MCF 10A (cell line): Measurements from ENCODE around the gene HYPK. TPM values are rescaled to one million over a fixed set of nuclear protein-coding genes. Genes with fewer than 3 reads are reported as not detected.
"Not testable (repeated sequence)": the region's sequence is repeated elsewhere in the genome, so short reads cannot be mapped to it uniquely, and the experiment has no call there.

Experiments
- BruUV-seq: library from RNA; stranded (reverse); fragments of 400-500 nt; replicated peaks from 2 replicates; lab custom pipeline; 2021; lab: Mats Ljungman, UMichigan
- CTCF ChIA-PET: fragments of 300-600 bp; sonication (Branson Sonifier 250); formaldehyde crosslinking; extraction: SDS; loops from one replicate; lab custom pipeline; 2021; ENCODE audit warnings: antibody characterized with exemption, inconsistent platforms; lab: Yijun Ruan, JAX
- POLR2A ChIA-PET: fragments of 300-600, 350-650 bp; sonication (Branson Sonifier 250); formaldehyde crosslinking; extraction: SDS; loops from one replicate; lab custom pipeline; 2020; ENCODE audit warnings: antibody characterized with exemption, inconsistent platforms; lab: Yijun Ruan, JAX
- DNase-seq: peaks from one replicate; pipeline ENCODE4 v3.0.0-alpha.2; 2018; ENCODE audit not compliant: unreplicated experiment
- H3K27ac Mint-ChIP-seq: one replicate; pipeline ENCODE4 v1.8.0; 2022; ENCODE audit warnings: mild to moderate bottlenecking, low read depth, mixed read lengths; ENCODE audit not compliant: unreplicated experiment
- H3K27me3 Mint-ChIP-seq: one replicate; pipeline ENCODE4 v1.8.0; 2022; ENCODE audit warnings: mixed read lengths; ENCODE audit not compliant: insufficient read depth, unreplicated experiment
- H3K36me3 Mint-ChIP-seq: one replicate; pipeline ENCODE4 v1.8.0; 2022; ENCODE audit warnings: mild to moderate bottlenecking, moderate library complexity, mixed read lengths; ENCODE audit not compliant: insufficient read depth, unreplicated experiment
- H3K4me1 Mint-ChIP-seq: one replicate; pipeline ENCODE4 v1.8.0; 2022; ENCODE audit warnings: mixed read lengths; ENCODE audit not compliant: insufficient read depth, unreplicated experiment
- H3K4me3 Mint-ChIP-seq: one replicate; pipeline ENCODE4 v1.8.0; 2022; ENCODE audit warnings: mild to moderate bottlenecking, moderate library complexity, mixed read lengths; ENCODE audit not compliant: unreplicated experiment
- H3K9me3 Mint-ChIP-seq: one replicate; pipeline ENCODE4 v1.8.0; 2022; ENCODE audit warnings: mixed read lengths; ENCODE audit not compliant: unreplicated experiment
- intact Hi-C: fragments of 100-400 bp; cut with micrococcal nuclease; formaldehyde crosslinking; loops from 2 replicates; pipeline ENCODE4 v1.14.1; 2022
- total RNA-seq: library from RNA; stranded (reverse); gene quantifications from 2 replicates; pipeline ENCODE4 v1.2.3, GENCODE V29; 2022
- TF ChIP-seq, protein P1 (sequence below): fragments of 200-600 bp; IDR thresholded peaks from one replicate; pipeline ENCODE4 v1.8.0; 2022; ENCODE audit warnings: antibody characterized with exemption, mild to moderate bottlenecking; ENCODE audit not compliant: unreplicated experiment

The HYPK gene
- total RNA-seq, 1 experiment from 2014 or later = 31.1 TPM

DNA sequence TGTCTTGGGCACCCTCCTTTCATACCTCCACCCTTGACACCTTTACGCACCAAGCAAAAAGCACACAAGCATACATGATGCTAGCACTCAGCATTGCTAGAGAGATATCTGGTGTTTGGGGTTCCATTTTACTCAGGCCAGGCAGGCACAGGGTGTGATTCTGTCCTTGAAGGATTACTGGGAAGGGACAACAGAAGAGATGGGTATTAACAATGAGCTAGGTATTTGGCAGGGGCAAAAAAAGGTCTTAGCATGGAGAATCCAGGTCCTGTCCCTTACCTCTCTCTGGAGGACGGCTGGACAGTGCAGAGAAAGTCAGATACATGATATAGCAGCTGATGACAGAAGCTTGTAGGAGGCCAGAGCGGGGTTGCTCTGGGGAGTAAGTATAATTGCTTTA lies 3.8 kb upstream of the HYPK start:
- POLR2A ChIA-PET = interaction anchor here (0.7 to 13.7 kb wide), 2 partner anchors 19 to 543 kb away, joined by 5 to 162 read pairs; partner anchors contain the start of gene ELL3
- no peaks in the 10 kb centered on the region for H3K9me3 Mint-ChIP-seq
- no TSS peak for BruUV-seq
- H3K36me3 Mint-ChIP-seq = peaks cover 69% of the 10 kb centered on the region
- CTCF ChIA-PET = interaction anchor here (0.6 to 2.9 kb wide), 4 partner anchors 21 to 52 kb away, joined by 3 to 11 read pairs (median 3); partner anchors contain the start of gene ELL3
- H3K27me3 Mint-ChIP-seq = no peaks in the 10 kb centered on the region
- H3K4me1 Mint-ChIP-seq = peaks cover 36% of the 10 kb centered on the region
- DNase-seq = no peak
- TF ChIP-seq, protein P1, sequence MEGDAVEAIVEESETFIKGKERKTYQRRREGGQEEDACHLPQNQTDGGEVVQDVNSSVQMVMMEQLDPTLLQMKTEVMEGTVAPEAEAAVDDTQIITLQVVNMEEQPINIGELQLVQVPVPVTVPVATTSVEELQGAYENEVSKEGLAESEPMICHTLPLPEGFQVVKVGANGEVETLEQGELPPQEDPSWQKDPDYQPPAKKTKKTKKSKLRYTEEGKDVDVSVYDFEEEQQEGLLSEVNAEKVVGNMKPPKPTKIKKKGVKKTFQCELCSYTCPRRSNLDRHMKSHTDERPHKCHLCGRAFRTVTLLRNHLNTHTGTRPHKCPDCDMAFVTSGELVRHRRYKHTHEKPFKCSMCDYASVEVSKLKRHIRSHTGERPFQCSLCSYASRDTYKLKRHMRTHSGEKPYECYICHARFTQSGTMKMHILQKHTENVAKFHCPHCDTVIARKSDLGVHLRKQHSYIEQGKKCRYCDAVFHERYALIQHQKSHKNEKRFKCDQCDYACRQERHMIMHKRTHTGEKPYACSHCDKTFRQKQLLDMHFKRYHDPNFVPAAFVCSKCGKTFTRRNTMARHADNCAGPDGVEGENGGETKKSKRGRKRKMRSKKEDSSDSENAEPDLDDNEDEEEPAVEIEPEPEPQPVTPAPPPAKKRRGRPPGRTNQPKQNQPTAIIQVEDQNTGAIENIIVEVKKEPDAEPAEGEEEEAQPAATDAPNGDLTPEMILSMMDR = no peak
- intact Hi-C loops = no loop called here
- no peak overlapping the region for H3K27ac Mint-ChIP-seq
- H3K4me3 Mint-ChIP-seq = no peak overlapping the region

DNA sequence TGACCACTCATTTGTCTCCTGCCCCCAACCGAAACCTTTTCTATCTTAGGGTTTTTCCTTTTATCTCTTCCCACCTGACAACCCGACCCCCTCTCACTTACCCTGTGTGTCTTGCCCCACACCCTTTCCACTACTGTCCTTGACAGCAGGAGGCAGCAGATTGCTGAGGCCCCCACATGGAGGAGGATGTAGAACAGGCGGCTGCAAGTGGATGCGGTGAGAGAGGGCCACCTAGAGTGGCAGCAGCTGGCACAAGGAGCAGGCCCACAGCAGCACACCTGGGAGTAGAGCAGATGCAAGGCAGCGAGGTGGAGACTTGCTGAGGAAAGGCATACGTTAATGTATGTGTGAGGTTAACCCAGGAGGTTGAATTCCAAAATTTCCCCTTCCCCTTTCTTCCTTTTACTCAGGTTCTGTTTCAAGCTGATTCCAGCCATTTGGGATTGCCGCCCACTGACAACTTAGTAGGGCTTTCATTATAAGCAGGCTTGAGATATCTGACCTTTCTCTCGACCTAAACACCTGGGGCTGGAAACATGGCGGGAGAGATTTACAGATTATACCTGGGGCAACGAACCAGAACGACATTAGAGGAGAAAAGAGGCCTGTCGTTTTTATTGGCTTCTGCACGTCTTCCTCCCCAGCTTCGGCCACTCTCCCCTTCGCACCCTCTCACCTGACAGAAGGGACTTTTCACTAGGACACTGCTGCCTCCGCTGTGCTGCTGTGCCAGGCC lies 1.0 kb upstream of the HYPK start:
- H3K27me3 Mint-ChIP-seq = no peaks in the 10 kb centered on the region
- no peaks in the 10 kb centered on the region for H3K9me3 Mint-ChIP-seq
- peak overlapping the region; percentile 97 for H3K27ac Mint-ChIP-seq
- no TSS peak for BruUV-seq
- ChIA-PET POLR2A (interaction anchor here (0.7 to 13.7 kb wide), 8 partner anchors 8 to 288 kb away, joined by 3 to 162 read pairs (median 10); partner anchors contain the start of genes ELL3, MFAP1, SERF2 and WDR76), CTCF (no interaction called here)
- peaks cover 72% of the 10 kb centered on the region for H3K36me3 Mint-ChIP-seq
- no peak overlapping the region for H3K4me3 Mint-ChIP-seq
- no peak for DNase-seq
- H3K4me1 Mint-ChIP-seq = peaks cover 33% of the 10 kb centered on the region
- intact Hi-C loops = no loop called here
- TF ChIP-seq, protein P1 = no peak

DNA sequence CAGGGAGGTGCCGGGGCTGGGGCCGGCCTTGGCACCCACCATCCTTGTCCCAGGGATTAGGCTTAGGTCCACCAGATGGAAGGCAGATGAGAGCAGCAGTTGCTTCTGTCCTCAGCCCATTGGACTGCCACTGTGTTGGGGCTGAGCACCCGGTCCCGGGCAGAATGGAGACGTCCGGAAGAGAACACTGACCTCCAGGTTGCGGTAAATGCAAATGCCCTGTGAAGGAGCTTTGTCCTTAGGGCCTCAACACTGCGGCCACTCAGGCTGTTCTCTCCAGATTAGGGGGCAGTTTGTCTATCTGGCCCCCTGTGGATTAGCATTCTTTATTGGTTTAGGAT lies 484 bp upstream of the HYPK start, which contains the start of gene SERINC4:
SERINC4 (minus strand) TSS at position 276 of the 341 bp plus-strand sequence; CDS start at position 42, 234 bp downstream.
- intact Hi-C loops = no loop called here

DNA sequence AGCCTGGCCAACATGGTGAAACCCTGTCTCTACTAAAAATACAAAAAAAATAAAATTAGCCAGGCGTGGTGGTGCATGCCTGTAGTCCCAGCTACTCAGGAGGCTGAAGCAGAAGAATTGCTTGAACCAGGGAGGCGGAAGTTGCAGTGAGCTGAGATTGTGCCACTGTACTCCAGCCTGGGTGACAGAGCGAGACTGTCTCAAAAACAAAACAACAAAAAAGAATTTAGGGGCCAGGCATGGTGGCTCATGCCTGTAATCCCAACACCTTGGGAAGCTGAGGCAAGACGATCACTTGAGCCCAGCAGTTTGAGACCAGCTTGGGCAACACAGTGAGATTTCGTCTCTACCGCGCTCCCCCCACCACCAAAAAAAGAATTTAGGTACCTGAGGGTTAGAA lies 2.3 kb downstream of the HYPK start:
- H3K27me3 Mint-ChIP-seq, BruUV-seq, intact Hi-C loops, H3K9me3 Mint-ChIP-seq, H3K27ac Mint-ChIP-seq, H3K4me3 Mint-ChIP-seq, DNase-seq: not testable (repeated sequence)
- peaks cover 76% of the 10 kb centered on the region for H3K36me3 Mint-ChIP-seq
- POLR2A ChIA-PET = interaction anchor here (1.3 to 8.6 kb wide), 3 partner anchors 12 to 26 kb away, joined by 5 to 99 read pairs (median 42); partner anchors contain the start of genes ELL3, MFAP1, SERF2 and WDR76
- H3K4me1 Mint-ChIP-seq = peaks cover 24% of the 10 kb centered on the region
- CTCF ChIA-PET = interaction anchor here (0.8 to 1.2 kb wide), 2 partner anchors 9 to 79 kb away, joined by 3 read pairs; no protein-coding TSS in a partner anchor

More for the DNA sequence above, 484 bp upstream of the HYPK start, which contains the start of gene SERINC4:
- DNase-seq = peak; percentile 5
- BruUV-seq = no TSS peak
- Mint-ChIP-seq H3K4me3 (peak within 1 kb of the TSS; percentile 90), H3K36me3 (peaks cover 72% of the 10 kb centered on the region), H3K27me3 (no peaks in the 10 kb centered on the region), H3K9me3 (no peaks in the 10 kb centered on the region), H3K4me1 (peaks cover 33% of the 10 kb centered on the region), H3K27ac (peak within 1 kb of the TSS; percentile 97)
- ChIA-PET CTCF (interaction anchor here (0.6 kb wide), 1 partner anchor 30 kb away, joined by 3 read pairs; no protein-coding TSS in a partner anchor), POLR2A (interaction anchor here (0.6 to 13.7 kb wide), 13 partner anchors 9 to 737 kb away, joined by 3 to 162 read pairs (median 5); partner anchors contain the start of genes EIF3J, ELL3, MFAP1 and SERF2)
- TF ChIP-seq, protein P1 = no peak
